Prostate gland (tissue), 2 donors: ENCODE measurements around the gene NID1.

ENCODE experiments used
- CTCF ChIP-seq, 4 experiments: fragments of 200-600 bp in 2 of 4; fragments of 450-650 bp in 2 of 4; sonication (generic) in 2 of 4; IDR thresholded peaks; 1 replicate in 3 of 4; 2 replicates in 1 of 4; pipeline ENCODE4 v1.5.1; 2016 to 2019; ENCODE audit warnings: antibody characterized with exemption in 4 of 4, mild to moderate bottlenecking in 2 of 4, moderate library complexity in 2 of 4
- POLR2AphosphoS5 ChIP-seq: sonication (generic); formaldehyde crosslinking; IDR thresholded peaks from one replicate; pipeline ENCODE4 v1.6.1; 2017; ENCODE audit warnings: antibody characterized with exemption

GRCh38 chr1:236065509-236066005, 667 bp upstream of the NID1 start:
- TF ChIP-seq CTCF (IDR thresholded peaks at IDR 0.05) (no peak), POLR2AphosphoS5 (no peak)
